ENCODE data around the gene ANAPC2.

- peak in 1 of 4 experiments; percentile 6 for TF ChIP-seq CTCF (IDR thresholded peaks at IDR 0.05)
- TF ChIP-seq POLR2A (IDR thresholded peaks at IDR 0.05) = no peak
Measured at GRCh38 chr9:137129456-137130175, 58.7 kb downstream of the ANAPC2 start.
